GM19324 (cell line): ENCODE measurements around the gene CYGB.
"Not testable (repeated sequence)": the region's sequence is repeated elsewhere in the genome, so short reads cannot be mapped to it uniquely, and the experiment has no call there.

Source experiments
- ATAC-seq: cut with Tn5 transposase; IDR thresholded peaks from one replicate; pipeline ENCODE4 v1.9.1; 2021; ENCODE audit warnings: mild to moderate bottlenecking, moderate library complexity; ENCODE audit not compliant: unreplicated experiment, low FRiP score

The CYGB gene

DNA sequence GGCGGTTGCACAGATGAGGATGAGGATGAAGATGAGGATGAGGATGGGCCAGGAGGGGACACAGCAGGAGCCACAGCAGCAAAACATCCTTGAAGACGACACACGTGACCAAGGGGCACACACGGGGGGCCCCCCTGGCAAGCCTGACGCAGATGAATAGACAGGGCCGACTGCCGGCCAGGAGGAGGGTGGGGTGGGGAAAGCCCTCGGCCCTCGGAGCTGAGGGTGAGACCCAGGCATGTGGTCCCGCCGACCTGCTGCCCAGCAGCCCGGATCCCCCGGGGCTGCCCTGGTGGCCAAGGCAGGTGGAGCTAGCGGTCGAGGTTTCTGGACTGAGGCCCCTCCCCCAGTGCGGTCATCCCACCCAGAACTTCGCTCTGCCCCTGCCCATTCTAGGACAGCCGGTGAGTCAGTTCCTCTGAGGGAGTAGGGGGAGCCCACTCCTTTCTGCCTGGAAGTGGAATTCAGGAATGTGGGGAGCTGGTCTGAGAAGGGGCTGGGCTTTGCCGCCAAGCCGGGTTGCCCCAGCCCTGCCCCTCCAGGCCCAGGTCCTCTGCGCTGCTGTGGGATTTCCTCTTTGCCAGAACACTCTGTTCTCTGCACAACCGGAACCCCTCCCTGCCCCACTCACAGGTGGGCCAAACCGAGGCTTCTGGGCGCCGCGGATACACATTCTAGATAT, 9.9 kb downstream of the CYGB start:
- ATAC-seq: no peak

DNA sequence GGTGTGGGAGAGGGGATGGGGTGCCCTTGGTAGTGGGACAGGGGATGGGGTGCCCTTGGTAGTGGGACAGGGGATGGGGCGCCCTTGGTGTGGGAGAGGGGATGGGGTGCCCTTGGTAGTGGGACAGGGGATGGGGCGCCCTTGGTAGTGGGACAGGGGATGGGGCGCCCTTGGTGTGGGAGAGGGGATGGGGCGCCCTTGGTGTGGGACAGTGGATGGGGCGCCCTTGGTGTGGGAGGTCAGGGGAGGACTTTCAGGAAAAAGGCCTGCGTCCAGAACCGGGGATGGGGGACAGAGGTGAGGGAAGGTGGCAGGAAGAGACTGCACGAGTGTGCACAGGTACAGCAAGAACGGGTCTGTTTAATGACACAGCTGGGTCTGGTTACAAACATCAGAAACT, 10.5 kb downstream of the CYGB start:
- ATAC-seq: not testable (repeated sequence)

DNA sequence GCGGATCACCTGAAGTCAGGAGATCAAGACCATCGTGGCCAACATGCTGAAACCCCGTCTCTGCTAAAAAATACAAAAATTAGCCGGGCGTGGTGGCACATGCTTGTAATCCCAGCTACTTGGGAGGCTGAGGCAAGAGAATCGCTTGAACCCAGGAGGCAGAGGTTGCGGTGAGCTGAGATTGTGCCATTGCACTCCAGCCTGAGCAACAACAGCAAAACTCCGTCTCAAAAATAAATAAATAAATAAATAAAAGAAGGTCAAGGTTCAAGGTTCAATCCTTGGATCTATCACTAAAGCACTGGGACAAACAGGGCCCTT, 12.0 kb downstream of the CYGB start:
- ATAC-seq: not testable (repeated sequence)

DNA sequence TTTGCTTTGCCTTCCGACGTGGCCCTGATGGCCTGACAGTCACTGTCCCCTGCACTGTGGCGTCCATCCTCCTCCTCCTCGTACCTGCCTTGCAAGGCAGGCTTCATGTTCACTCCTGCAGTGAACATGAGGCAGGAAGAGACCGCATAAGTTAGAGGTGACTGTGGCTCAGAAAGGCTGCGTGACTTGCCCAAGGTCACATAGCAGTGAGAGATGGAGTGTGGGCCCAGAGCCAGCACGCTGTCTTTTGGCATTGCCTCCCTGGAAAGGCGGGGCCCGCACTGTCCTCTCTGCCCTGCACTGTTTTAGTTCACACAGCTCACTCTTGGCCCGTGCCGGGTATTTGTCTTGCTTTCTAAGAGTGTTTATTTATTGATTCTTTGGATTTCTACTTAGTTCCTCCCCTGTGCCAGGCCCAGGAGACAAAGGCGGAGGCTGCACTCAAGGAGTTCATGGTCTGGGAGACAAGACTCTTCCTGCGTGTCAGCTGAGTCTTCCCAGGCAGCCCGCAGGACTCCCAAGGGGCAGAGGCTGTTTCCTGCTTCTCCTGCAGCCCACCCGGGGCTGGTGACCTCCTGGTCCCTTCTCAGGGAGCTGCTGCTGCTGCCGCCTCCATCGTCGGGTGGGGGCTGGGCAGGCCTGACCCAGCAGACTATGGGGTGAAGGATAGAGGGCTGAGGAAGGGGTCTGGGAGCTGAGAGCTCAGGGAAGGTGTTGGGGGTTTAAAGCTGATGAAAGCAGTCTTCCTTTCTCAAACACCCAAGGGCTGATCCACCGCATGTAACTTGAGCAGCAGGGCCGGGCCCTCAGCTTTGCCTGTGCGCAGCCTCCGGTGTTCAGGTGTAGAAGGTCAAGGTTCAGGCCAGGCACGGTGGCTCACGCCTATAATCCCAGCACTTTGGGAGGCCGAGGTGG, 12.7 kb downstream of the CYGB start:
- ATAC-seq: no peak

DNA sequence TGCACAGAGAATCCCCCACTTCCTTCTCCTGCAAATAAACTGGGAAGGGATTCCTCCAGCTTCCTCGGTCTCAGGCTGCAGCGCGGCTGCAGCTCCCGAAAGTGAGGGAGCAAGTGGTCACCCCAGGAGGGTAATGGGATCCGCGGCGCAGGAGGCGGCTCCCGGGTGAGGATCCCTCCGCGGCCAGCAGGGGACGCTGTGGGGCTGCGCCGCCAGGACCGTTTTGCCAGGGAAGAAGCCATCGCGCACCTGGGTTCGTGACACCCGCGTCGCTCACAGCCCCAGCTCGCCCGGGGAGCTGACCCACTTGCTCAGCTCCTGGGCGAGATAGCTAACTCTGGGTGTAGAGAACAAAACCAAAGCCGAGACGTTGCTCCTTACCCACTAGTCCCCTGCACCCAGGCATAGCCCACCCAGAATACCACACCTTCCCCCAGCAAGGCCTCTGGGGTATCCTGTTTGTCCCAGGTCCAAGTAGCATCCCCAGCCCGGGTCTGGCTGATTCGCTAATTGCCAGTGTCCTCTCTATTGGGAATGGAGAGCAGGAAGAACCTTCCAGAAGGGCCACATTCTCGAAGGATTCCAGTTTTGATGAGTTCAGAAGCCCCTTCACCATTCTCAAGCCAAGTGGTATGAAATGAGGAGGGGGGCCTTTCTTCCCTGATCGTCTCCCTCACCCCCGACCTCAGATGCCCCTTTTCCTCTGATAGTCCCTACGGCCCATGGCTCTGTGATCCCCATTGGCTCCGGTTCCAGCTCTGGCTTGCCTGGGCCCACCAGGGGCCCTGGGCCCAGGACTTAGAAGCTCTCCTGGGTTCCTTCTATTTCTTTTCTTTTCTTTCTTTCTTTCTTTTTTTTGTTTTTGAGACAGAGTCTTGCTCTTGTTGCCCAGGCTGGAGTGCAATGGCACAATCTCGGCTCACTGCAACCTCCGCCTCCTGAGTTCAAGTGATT, 14.1 kb downstream of the CYGB start:
- no peak for ATAC-seq

DNA sequence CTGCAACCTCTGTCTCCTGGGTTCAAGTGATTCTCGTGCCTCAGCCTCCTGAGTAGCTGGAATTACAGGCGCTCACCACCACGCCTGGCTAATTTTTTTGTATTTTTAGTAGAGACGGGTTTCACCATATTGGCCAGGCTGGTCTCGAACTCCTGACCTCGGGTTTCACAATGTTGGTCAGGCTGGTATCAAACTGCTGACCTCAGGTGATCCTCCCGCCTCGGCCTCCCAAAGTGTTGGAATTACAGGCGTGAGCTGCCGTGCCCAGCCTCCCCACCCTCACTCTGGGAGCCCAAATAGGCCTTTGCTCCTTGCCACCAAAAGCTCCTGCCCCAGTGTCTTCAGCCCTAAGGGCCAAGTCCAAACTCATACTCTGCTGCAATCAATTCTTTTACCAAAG, 15.8 kb downstream of the CYGB start:
- not testable (repeated sequence) for ATAC-seq

DNA sequence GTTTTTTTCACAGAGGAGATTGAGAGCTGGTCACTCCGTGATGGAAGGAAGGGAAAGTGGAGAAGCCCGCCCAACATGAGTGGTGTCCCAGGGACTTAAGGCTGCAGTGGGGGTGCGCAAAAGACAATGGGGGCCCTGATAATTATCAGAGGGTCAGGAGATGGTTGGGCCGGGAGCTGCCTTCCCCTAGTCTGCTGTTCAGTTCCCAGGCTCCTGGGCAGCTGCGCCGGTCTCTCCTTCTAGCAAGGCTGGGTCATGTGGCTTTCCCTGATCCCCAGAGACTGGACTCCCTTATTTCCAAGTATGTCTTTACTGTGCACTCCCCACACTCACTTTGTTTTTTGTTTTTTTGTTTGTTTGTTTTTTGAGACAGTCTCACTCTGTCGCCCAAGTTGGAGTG, 16.2 kb downstream of the CYGB start:
- no peak for ATAC-seq

DNA sequence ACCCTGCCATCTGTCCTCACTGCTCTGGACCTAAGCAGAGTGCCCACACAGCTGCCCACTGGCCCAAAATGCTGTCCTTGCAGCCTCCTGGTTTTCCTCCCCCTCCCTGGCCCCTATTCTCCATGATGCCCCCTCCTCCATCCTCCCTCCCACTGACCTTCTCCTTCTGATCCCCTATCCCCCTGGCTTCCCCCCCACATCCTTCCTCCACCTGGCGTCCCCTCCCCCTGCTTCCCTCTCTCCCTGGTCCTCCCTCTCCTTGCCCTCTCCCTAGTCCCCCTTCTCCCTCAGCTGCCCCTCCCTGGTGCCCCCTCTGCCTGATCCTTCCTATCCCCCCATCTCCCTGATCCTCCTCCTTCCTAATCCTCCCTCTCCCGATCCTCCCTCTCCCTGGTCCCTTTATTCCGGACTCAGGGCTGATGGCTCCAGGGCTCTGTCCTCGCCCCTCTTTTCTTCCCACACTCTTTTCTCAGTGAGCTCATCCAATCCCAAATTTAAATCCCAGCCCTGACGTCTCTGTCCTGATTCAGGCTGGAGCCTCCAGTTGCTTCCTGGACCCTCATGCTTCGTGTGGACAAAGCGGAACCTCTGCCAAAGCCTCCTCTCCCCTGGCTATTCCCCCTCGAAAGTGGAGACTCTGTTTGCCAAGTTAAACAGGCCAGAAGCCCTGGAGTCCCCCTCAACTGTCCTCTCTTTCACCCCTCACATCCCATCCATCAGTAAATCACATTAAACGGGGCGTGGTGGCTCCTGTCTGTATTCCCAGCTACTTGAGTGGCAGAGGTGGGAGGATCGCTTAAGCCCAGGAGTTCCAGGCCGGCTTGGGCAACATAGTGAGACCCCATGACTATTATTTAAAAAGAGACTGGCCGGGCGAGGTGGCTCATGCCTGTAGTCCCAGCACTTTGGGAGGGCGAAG, 18.2 kb downstream of the CYGB start:
- ATAC-seq: no peak

DNA sequence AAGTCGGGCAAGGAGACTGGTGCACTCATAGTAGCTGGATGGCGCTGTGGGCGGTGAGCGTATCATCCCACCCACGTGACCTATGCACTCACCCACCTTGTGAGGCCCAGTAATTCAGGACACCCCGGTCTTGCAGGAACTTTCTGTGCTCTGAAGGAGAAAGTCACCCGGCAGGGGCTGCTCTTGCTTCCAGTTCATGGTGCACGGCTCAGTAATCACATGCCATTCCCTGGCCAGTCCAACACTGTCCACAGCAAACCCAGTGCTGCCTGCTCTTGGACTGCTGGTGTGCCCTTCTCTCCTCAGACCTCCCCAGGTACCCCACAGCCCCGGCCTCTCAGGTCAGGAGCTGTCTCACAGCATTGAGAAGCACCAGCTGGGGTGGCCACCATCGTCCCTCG, 19.9 kb downstream of the CYGB start:
- no peak for ATAC-seq

DNA sequence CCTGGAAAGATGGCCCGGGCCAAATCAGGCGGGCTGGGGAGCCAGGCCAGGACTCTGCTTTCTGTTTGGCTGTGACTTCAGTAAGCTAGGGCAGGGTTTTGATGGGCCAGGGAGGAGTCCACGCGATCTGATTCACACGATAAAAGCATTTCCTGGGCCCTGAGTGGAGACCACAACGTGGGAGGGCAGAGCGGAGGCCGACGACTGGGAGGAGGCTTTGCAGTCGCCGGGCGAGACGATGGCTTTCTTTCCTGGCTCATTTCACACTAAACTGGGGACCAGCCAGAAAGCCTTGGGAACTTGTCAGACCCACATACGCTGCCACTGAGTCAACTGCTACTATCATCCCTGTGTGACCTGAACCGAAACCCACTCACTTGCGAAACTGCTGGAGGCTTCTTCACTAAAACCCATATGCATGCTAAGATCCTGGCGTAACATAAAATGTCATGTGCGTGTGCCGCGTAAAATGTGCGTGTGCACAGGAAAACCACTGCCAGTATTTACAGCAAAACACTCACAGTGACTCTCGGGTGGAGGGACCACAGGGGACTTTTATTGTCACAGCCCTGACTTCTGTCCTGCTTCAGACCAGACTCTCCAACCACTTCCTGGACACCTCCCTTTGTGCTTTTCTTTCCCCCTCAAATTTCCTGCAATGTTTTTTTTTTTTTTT, 22.1 kb downstream of the CYGB start:
- ATAC-seq: no peak

DNA sequence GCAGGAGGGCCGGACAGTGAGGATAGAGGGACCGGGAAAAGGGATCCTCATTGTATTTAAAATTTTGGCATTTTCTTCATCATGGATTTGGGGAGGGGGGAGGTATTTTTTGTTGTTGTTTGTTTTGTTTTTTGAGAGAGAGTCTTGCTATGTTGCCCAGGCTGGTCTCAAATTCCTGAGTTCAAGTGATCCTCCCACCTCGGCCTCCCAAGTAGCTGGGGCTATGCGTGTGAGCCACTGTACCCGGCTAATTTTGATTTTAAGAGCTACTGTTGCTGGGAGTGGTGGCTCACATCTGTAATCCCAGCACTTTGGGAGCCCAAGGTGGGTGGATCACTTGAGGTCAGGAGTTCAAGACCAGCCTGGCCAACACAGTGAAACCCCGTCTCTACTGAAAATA, 23.2 kb downstream of the CYGB start:
- ATAC-seq: not testable (repeated sequence)

DNA sequence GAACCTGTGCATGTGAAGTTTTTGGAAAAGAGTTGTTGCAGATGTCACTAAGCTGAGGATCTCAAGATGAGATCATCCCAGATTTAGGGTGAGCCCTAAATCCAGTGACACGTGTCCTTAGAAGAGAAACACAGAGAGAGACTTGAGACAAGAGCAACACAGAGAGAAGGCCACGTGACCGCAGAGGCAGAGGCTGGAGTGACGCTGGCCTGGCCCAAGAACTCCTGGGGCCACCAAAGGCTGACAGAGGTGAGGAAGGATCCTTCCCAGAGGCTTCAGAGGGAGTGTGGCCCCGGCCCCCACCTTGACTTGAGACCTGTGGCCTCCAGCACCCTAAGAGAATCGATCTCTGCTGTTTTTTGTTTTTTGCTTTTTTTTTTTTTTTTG, 24.2 kb downstream of the CYGB start:
- ATAC-seq: no peak

DNA sequence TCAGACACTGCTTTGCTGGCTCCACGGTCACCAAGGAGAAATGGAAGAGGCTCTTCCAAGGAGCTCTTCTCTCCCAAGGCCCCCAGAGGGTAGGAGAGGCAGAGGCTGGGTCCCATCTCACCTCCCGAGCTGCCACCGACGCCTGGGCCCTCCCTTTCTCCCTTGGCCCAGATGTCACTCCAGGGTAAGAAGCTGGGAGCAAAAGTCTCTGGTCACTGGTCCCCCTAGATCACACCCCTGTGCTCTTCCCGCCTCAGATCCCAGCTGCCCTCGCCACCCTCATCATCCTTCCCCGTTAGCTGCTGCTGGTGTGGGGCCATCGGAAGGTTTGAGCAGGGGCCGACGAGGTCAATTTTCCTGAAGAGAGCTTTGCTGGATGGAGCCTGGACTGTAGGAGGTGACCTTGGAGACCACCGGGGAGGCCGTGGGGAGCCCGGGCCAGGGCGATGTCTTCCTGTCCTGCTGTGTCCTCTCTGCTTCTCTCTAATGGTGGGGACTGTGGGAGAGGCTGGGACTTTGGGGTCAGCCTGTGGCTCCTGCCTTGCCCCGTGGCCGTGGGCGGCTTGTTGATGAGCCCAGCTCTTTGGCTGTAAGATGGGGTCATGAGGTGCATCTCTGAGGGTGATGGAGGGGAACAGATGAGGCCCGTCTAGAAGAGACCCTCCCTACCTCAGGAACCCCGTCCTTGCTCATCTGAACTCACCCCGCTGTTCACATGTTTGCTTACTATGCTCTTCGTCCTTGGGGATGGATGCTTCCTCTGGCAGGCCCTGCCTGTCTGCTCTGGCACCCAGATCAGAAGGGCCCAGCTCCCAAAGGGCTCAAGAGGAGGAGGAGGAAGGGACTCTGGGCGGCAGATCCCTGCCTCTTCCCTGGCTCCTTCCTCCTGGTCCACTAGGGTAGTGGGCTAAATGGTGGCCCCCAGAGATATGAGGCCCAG, 24.9 kb downstream of the CYGB start:
- no peak for ATAC-seq

DNA sequence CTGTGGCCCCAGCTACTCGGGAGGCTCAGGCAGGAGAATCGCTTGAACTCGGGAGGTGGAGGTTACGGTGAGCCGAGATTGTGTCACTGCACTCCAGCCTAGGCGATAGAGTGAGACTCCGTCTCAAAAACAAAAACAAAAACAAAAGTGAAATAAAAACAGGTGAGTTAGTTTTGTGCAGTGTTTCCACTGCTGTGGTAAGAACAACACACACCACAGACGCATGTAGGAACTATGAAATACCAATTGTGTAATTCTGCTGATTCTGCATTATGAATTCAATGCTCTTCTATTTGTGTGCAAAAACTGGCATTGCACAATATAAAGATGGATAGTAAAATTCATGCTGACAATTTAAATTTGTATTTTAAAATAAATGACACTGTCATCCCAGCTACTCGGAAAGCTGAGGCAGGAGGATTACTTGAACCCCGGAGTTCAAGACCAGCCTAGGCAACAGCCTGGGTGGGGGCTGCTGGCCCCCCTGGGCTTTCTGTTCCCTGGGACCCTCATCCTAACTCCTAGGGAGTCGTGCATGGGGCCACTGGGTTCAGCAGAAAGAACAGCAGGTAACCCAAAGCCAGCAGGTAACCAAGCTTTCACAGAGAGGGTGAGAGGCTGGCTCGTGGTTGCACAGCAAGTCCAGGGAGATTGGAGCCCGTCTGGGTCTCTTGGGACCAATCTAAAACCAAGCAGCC, 25.7 kb downstream of the CYGB start:
- no peak for ATAC-seq

DNA sequence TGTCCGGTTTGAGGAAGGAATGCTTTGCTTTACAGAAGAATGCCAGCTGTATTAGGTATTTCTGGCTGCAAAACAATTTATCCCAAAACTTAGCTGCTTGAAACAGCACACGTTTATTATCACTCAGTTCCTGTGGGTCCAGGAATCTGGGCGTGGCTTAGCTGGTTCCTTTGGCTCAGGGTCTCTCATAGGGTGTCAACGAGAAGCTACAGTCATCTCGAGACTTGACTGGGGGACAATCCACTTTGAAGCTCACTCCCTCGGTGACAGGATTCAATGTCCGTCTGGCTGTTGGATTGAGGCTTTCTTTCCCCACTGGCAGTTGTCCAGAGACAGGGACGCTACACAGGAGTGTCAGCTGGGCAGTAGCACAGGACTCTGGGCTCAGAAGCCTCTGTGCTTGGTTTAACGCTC, 26.7 kb downstream of the CYGB start:
- ATAC-seq: no peak

DNA sequence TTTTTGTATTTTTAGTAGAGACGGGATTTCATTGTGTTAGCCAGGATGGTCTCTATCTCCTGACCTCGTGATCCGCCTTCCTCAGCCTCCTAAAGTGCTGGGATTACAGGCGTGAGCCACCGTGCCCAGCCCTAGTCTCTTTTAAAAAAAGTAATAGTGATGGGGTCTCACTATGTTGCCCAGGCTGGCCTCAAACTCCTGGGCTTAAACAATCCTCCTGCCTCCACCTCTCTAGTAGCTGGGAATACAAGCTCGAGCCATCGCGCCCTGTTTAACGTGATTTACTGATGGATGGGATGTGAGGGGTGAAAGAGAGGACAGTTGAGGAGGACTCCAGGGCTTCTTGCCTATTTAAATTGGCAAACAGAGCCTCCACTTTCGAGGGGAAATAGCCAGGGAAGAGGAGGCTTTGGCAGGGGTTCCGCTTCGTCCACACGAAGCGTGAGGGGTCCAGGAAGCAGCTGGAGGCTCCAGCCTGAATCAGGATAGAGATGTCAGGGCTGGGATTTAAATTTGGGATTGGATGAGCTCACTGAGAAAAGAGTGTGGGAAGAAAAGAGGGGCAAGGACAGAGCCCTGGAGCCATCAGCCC, 28.9 kb downstream of the CYGB start:
- not testable (repeated sequence) for ATAC-seq
